CD4-positive, alpha-beta memory T cell (primary cell): ENCODE measurements around the gene SOWAHB. TPM values are rescaled to one million over a fixed set of nuclear protein-coding genes. Genes with fewer than 3 reads are reported as not detected.
A peak's percentile ranks its signal among the peaks of the same experiment; 100 is the strongest.

Experiments used
- CTCF ChIA-PET: fragments of 350-600 bp; sonication (Branson Sonifier 250); formaldehyde crosslinking; loops from one replicate; lab custom pipeline; 2021; ENCODE audit warnings: inconsistent platforms; ENCODE audit not compliant: partially characterized antibody; lab: Charles Lee
- POLR2A ChIA-PET: fragments of 350-600 bp; sonication (Branson Sonifier 250); formaldehyde crosslinking; loops from one replicate; lab custom pipeline; 2021; ENCODE audit not compliant: partially characterized antibody; lab: Charles Lee
- DNase-seq, 5 donors: peaks; one replicate each; pipeline versions ENCODE4 v3.0.0 to v3.0.0-alpha.2; 2020 to 2022; ENCODE audit warnings: mixed read lengths in 1 of 5
- H3K27ac ChIP-seq: one replicate; pipeline ENCODE4 v1.7.0; 2013; ENCODE audit warnings: low read depth, low read length
- H3K27me3 ChIP-seq: 2 replicates; pipeline ENCODE4 v1.7.0; 2013; ENCODE audit warnings: mild to moderate bottlenecking, low read length, moderate library complexity; ENCODE audit not compliant: insufficient read depth
- H3K36me3 ChIP-seq: 2 replicates; pipeline ENCODE4 v1.7.0; 2013; ENCODE audit warnings: mild to moderate bottlenecking, low read length, moderate library complexity; ENCODE audit not compliant: insufficient read depth
- H3K4me1 ChIP-seq: 2 replicates; pipeline ENCODE4 v1.7.0; 2013; ENCODE audit warnings: mild to moderate bottlenecking, low read length, moderate library complexity; ENCODE audit not compliant: insufficient read depth
- H3K4me3 ChIP-seq, 2 donors: one replicate each; pipeline ENCODE4 v1.7.0; 2013; ENCODE audit warnings: low read length in 2 of 2, mild to moderate bottlenecking in 1 of 2
- H3K9me3 ChIP-seq, 2 donors: one replicate each; pipeline ENCODE4 v1.7.0; 2013; ENCODE audit warnings: low read length in 2 of 2, control low read depth in 1 of 2; ENCODE audit not compliant: control insufficient read depth in 1 of 2
- H3K27ac Mint-ChIP-seq, 7 donors: one replicate each; pipeline ENCODE4 v1.8.0; 2020 to 2021; ENCODE audit warnings: mixed read lengths in 7 of 7, mild to moderate bottlenecking in 6 of 7, inconsistent platforms in 3 of 7, moderate library complexity in 3 of 7
- H3K27me3 Mint-ChIP-seq, 2 donors: one replicate each; pipeline ENCODE4 v1.8.0; 2020 to 2021; ENCODE audit warnings: mixed read lengths in 2 of 2
- H3K36me3 Mint-ChIP-seq, 2 donors: one replicate each; pipeline ENCODE4 v1.8.0; 2020 to 2021; ENCODE audit warnings: mixed read lengths in 2 of 2, inconsistent platforms in 1 of 2, mild to moderate bottlenecking in 1 of 2
- H3K4me1 Mint-ChIP-seq, 4 donors: one replicate each; pipeline ENCODE4 v1.8.0; 2020 to 2021; ENCODE audit warnings: mixed read lengths in 4 of 4, mild to moderate bottlenecking in 1 of 4
- H3K4me3 Mint-ChIP-seq, 8 donors: one replicate each; pipeline ENCODE4 v1.8.0; 2020 to 2021; ENCODE audit warnings: mixed read lengths in 8 of 8, mild to moderate bottlenecking in 7 of 8, moderate library complexity in 6 of 8, inconsistent platforms in 3 of 8
- H3K9me3 Mint-ChIP-seq, 8 donors: one replicate each; pipeline ENCODE4 v1.8.0; 2020 to 2021; ENCODE audit warnings: mixed read lengths in 8 of 8, mild to moderate bottlenecking in 5 of 8, inconsistent platforms in 3 of 8, moderate library complexity in 1 of 8
- intact Hi-C: fragments of 100-400 bp; cut with micrococcal nuclease; formaldehyde crosslinking; loops from one replicate; pipeline ENCODE4 v1.15.1; 2023
- polyA plus RNA-seq, 2 donors: library from polyadenylated mRNA; unstranded; fragments of 300-500 nt; fragmentation: Illumina TruSeq; gene quantifications; one replicate each; pipeline ENCODE4 v1.2.3, GENCODE V29; 2021
- total RNA-seq, 2 experiments: library from RNA; stranded (reverse); gene quantifications; one replicate each; pipeline ENCODE4 v1.2.3, GENCODE V29; 2021

The SOWAHB gene
- total RNA-seq = not detected
- not detected for polyA plus RNA-seq

GRCh38 chr4:76897536-76898384 lies at the start of gene SOWAHB:
SOWAHB (minus strand) TSS chr4:76898144; CDS start chr4:76897849, 295 bp downstream.
- H3K27ac Mint-ChIP-seq = no peak within 1 kb of the TSS

GRCh38 chr4:76947369-76947768 lies 49.4 kb upstream of the SOWAHB start:
- Mint-ChIP-seq H3K4me3 (peak overlapping the region in 2 of 8 donors; percentile 36 to 57), H3K36me3 (peaks cover 0 to 5% of the 10 kb centered on the region in 2 donors), H3K4me1 (peaks cover 8 to 31% (median 15%) of the 10 kb centered on the region in 4 donors), H3K27ac (peak overlapping the region in 2 of 7 donors; percentile 50 to 92), H3K9me3 (no peaks in the 10 kb centered on the region), H3K27me3 (no peaks in the 10 kb centered on the region)
- no peaks in the 10 kb centered on the region for H3K9me3 ChIP-seq
- H3K27me3 ChIP-seq = no peaks in the 10 kb centered on the region
- CTCF ChIA-PET = interaction anchor here (1.5 kb wide), 1 partner anchor 36 kb away, joined by 3 read pairs; no protein-coding TSS in a partner anchor
- POLR2A ChIA-PET = interaction anchor here (0.5 to 6.4 kb wide), 3 partner anchors 42 to 189 kb away, joined by 3 to 36 read pairs (median 4); no protein-coding TSS in a partner anchor
- H3K27ac ChIP-seq = no peak overlapping the region
- H3K4me3 ChIP-seq = no peak overlapping the region
- H3K36me3 ChIP-seq = no peaks in the 10 kb centered on the region
- intact Hi-C loops = no loop called here
- peaks cover 23% of the 10 kb centered on the region for H3K4me1 ChIP-seq
- no peak for DNase-seq

More at GRCh38 chr4:76897536-76898384, at the start of gene SOWAHB:
- POLR2A ChIA-PET = interaction anchor here (0.8 to 1.2 kb wide), 2 partner anchors 52 to 98 kb away, joined by 3 to 6 read pairs; partner anchors contain the start of gene SEPTIN11
- peak; percentile 24 to 51 (median 36) for DNase-seq
- H3K36me3 ChIP-seq = no peaks in the 10 kb centered on the region
- no peaks in the 10 kb centered on the region for H3K9me3 ChIP-seq
- H3K27ac ChIP-seq = no peak within 1 kb of the TSS
- H3K27me3 Mint-ChIP-seq = peaks cover 26 to 33% of the 10 kb centered on the region in 2 donors
- peak within 1 kb of the TSS; percentile 42 to 49 for H3K4me3 ChIP-seq
- CTCF ChIA-PET = interaction anchor here (0.7 kb wide), 1 partner anchor 27 kb away, joined by 3 read pairs; no protein-coding TSS in a partner anchor
- H3K4me3 Mint-ChIP-seq = peak within 1 kb of the TSS; percentile 72 to 86 (median 80)
- no peaks in the 10 kb centered on the region for H3K36me3 Mint-ChIP-seq
- H3K4me1 Mint-ChIP-seq = peaks cover 8 to 14% (median 10%) of the 10 kb centered on the region in 4 donors
- H3K4me1 ChIP-seq = peaks cover 4% of the 10 kb centered on the region
- intact Hi-C loops = loop anchor here (1.0 to 5.0 kb wide), 3 partner anchors 53 to 150 kb away; no protein-coding TSS in a partner anchor
- H3K27me3 ChIP-seq = peaks cover 23% of the 10 kb centered on the region
- no peaks in the 10 kb centered on the region for H3K9me3 Mint-ChIP-seq

- Mint-ChIP-seq H3K9me3 (peaks cover 0 to 1% (median 0%) of the 10 kb centered on the region in 8 donors), H3K4me3 (no peak overlapping the region), H3K27ac (no peak overlapping the region), H3K4me1 (peaks cover 3 to 5% (median 5%) of the 10 kb centered on the region in 4 donors), H3K36me3 (no peaks in the 10 kb centered on the region), H3K27me3 (peaks cover 0 to 3% of the 10 kb centered on the region in 2 donors)
- Histone ChIP-seq H3K4me1 (peaks cover 7% of the 10 kb centered on the region), H3K27ac (no peak overlapping the region), H3K9me3 (no peaks in the 10 kb centered on the region), H3K4me3 (no peak overlapping the region), H3K36me3 (no peaks in the 10 kb centered on the region), H3K27me3 (no peaks in the 10 kb centered on the region)
- ChIA-PET CTCF (interaction anchor here (0.8 kb wide), 1 partner anchor 101 kb away, joined by 3 read pairs; no protein-coding TSS in a partner anchor), POLR2A (no interaction called here)
- no peak for DNase-seq
- intact Hi-C loops = no loop called here
These were observed 45.8 kb upstream of the SOWAHB start for GRCh38 chr4:76943790-76944189.

- peaks cover under 1% of the 10 kb centered on the region for H3K4me1 ChIP-seq
- H3K9me3 Mint-ChIP-seq = peaks cover 0 to 1% (median 0%) of the 10 kb centered on the region in 8 donors
- no peaks in the 10 kb centered on the region for H3K36me3 Mint-ChIP-seq
- H3K36me3 ChIP-seq = no peaks in the 10 kb centered on the region
- H3K27me3 ChIP-seq = no peaks in the 10 kb centered on the region
- intact Hi-C loops = no loop called here
- no peaks in the 10 kb centered on the region for H3K9me3 ChIP-seq
- no peak for DNase-seq
- H3K27me3 Mint-ChIP-seq = peaks cover 0 to 3% of the 10 kb centered on the region in 2 donors
- no peak overlapping the region for H3K27ac Mint-ChIP-seq
- H3K4me1 Mint-ChIP-seq = peaks cover 0 to 2% (median 0%) of the 10 kb centered on the region in 4 donors
- ChIA-PET POLR2A (no interaction called here), CTCF (no interaction called here)
- no peak overlapping the region for H3K4me3 ChIP-seq
- H3K4me3 Mint-ChIP-seq = no peak overlapping the region
- H3K27ac ChIP-seq = no peak overlapping the region
These were observed 45.2 kb upstream of the SOWAHB start for GRCh38 chr4:76943129-76943620.

- no peaks in the 10 kb centered on the region for H3K4me1 ChIP-seq
- Mint-ChIP-seq H3K36me3 (no peaks in the 10 kb centered on the region), H3K9me3 (peaks cover 0 to 9% (median under 1%) of the 10 kb centered on the region in 8 donors), H3K27me3 (peaks cover 0 to 3% of the 10 kb centered on the region in 2 donors), H3K4me3 (no peak overlapping the region), H3K27ac (peak overlapping the region in 1 of 7 donors; percentile 3), H3K4me1 (peaks cover 0 to 2% (median 0%) of the 10 kb centered on the region in 4 donors)
- H3K36me3 ChIP-seq = no peaks in the 10 kb centered on the region
- POLR2A ChIA-PET = no interaction called here
- H3K27me3 ChIP-seq = no peaks in the 10 kb centered on the region
- DNase-seq = no peak
- intact Hi-C loops = no loop called here
- no peak overlapping the region for H3K4me3 ChIP-seq
- CTCF ChIA-PET = no interaction called here
- H3K27ac ChIP-seq = no peak overlapping the region
- no peaks in the 10 kb centered on the region for H3K9me3 ChIP-seq
These were observed 41.2 kb upstream of the SOWAHB start for GRCh38 chr4:76939184-76939583.

- DNase-seq = no peak
- H3K36me3 Mint-ChIP-seq = no peaks in the 10 kb centered on the region
- no peaks in the 10 kb centered on the region for H3K9me3 ChIP-seq
- peaks cover 0 to 5% (median 0%) of the 10 kb centered on the region in 8 donors for H3K9me3 Mint-ChIP-seq
- intact Hi-C loops = no loop called here
- CTCF ChIA-PET = no interaction called here
- H3K27ac Mint-ChIP-seq = no peak overlapping the region
- peak overlapping the region in 1 of 8 donors; percentile 11 for H3K4me3 Mint-ChIP-seq
- peaks cover 0 to 2% of the 10 kb centered on the region in 2 donors for H3K27me3 Mint-ChIP-seq
- H3K4me1 ChIP-seq = no peaks in the 10 kb centered on the region
- H3K4me1 Mint-ChIP-seq = no peaks in the 10 kb centered on the region
- H3K4me3 ChIP-seq = no peak overlapping the region
- no peaks in the 10 kb centered on the region for H3K27me3 ChIP-seq
- no peak overlapping the region for H3K27ac ChIP-seq
- POLR2A ChIA-PET = no interaction called here
- H3K36me3 ChIP-seq = no peaks in the 10 kb centered on the region
These were observed 33.8 kb upstream of the SOWAHB start for GRCh38 chr4:76931576-76932276.
